ENCODE results near the gene TRERF1. TPM values are rescaled to one million over a fixed set of nuclear protein-coding genes. Genes with fewer than 3 reads are reported as not detected.
A peak's percentile ranks its signal among the peaks of the same experiment; 100 is the strongest.
"Not testable (repeated sequence)": the region's sequence is repeated elsewhere in the genome, so short reads cannot be mapped to it uniquely, and the experiment has no call there.

TRERF1 gene
- total RNA-seq, 1 donor from 2014 or later: 3.3 TPM

DNA sequence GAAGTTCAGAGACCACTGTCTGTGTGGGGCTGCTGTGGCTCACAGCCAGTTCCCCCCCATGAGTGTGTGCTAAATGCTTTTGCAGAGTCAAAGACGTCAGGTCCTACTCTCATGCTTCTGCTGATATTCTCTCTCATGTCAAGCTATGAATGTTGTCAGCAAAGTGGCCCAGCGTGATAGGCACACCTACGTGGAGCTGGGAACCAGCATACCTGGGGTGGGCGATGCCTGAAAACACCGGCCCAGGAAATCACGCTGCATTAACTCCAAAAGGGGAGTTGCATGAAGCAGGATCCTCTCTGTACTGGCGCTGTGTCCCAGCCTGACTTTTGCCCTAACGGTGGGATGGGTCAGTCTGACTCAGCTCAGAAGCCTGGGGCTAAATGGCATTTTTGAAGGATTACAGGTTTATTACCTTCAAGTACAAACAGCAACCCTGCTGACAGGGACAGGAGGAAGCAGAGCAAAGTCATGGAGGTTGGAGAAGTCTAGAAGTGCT lies 225.0 kb downstream of the TRERF1 start:
- no peak for DNase-seq (ENCODE audit: low spot score)

DNA sequence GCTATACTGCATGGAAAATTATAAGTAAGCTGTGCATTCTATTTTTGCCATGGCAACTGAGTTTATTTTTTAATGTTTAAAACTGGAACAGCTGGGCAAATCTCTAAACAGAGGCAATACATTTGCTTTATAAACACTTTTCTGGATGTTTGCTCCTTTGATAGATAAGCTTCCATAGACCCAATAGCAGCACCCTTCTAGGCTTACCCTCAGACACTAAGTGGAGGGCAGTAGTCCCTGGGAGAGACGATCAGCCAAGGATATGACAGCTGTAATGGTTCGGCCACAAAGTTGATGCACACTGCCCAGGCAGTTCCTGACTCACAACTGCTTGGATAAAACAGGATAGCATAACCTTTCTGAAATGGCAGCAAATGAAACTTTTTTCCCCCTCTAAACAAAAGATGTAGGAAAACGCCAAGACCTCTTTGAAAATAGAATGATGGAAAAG lies 225.5 kb downstream of the TRERF1 start:
- DNase-seq (ENCODE audit: low spot score): no peak

DNA sequence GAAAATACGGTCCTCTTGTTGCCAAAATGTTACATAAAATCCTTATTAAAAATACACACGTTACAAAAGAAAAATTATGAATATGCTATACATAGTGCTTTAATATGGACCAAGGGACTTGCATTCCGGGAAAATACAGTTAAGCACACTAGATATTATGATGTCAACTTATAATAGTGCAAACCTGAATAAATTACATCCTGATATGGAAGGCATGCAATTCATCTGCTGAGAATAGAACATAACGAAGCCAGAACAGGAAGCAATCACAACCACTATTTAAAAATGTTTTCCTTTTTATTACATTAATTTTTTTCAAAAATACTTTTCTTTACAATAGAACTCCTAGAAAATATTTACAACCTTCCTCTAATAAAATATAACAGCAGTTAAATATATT lies 226.3 kb downstream of the TRERF1 start:
- DNase-seq (ENCODE audit: low spot score): no peak

DNA sequence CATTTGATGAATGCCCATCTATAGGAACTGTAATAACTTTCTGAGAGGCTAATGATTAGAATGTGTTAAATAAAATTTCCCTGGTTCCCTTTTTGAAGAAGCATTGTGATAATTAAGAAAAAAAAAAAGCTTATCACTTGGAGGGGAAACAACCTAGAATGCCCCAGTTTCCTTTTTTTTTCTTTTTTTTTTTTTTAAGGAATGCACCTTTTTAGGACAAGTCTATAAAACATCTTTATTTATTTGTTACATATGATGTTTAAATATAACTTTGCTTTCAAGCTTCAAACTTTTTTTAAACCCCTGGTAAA lies 226.7 kb downstream of the TRERF1 start:
- DNase-seq (ENCODE audit: low spot score): no peak

DNA sequence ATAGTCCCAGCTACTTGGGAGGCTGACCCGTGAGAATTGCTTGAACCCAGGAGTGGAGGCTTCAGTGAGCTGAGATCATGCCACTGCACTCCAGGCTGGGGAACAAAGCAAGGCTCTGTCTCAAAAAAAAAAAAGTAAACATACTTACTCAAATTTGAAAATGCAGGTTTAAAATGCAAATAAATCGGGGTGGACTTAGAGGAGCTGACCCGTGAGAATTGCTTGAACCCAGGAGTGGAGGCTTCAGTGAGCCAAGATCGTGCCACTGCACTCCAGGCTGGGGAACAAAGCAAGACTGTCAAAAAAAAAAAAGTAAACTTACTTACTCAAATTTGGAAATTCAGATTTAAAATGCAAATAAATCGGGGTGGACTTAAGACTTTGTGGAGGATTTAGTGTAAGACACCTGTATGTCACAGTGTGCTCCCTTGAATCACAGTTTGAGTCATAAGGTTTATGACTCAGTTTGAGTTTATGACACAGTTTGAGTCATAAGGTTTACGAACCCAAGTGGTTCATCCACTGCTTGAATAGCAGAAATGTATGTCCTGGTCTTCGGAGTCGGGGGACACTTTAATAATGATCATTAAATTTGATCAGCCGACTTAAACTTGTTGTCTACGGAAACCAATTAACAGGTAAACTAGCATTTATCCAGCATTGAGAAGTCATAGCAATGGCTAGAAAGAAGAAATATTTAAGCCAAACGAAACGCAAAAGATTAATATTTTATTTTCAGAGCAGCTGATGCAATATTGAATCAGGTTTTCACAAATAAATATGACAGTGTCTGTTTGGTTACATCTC lies 227.3 kb downstream of the TRERF1 start:
- DNase-seq (ENCODE audit: low spot score): no peak

DNA sequence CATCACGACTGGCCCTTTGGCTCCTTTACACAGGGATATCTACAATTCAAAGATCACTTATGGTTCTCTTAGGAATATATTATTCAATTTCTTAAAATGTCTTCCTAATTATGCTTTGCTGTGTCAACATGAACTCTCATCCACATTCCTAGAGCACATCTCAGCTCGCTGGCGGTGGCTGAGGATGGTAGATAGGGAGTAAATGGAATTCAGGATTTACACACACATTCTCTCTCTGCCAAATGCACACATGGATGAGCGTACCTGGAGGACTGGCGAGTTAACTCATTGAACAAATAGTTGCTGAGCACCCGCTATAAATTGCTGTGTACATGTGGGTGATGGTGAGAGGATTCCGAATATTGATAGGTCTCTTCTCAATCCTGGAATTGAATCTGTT lies 229.3 kb downstream of the TRERF1 start:
- no peak for DNase-seq (ENCODE audit: low spot score)

DNA sequence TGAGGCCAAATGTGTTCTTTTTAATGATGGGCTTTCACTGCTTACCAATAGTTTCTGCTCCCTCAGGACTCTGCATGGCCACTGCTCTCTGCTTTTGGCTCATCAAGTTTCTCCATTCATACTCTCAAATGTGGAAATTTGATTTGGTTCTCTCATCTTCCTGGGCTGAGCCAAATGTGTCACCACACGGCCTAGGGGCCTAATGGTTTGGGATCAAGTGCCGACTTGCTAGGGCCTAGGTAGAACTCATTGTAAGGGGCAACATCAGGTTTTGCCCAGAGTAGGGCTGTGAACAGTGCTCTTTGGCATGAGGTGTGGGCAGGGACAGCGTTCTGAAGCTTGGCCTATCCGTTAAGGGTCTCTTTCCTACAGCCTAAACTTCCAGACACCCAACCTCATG lies 230.2 kb downstream of the TRERF1 start:
- DNase-seq (ENCODE audit: low spot score): no peak

DNA sequence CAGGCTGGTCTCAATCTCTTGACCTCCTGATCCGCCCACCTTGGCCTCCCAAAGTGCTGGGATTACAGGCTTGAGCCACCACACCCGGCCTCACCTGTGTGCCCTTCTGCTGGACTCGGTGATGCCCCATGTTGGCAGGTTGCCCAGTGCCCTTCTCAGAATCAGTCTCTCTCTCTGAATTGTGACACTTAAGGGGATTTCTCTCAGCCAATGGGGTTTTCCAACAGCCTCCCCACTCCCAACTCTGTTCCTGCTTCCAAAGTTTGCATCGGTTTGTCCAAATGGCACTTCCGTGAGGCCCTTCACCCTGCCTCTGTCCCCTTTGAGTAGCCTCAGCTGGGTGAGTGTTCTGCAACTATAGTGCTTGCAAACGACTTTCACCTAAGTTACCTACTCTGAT lies 230.9 kb downstream of the TRERF1 start:
- DNase-seq (ENCODE audit: low spot score): no peak

DNA sequence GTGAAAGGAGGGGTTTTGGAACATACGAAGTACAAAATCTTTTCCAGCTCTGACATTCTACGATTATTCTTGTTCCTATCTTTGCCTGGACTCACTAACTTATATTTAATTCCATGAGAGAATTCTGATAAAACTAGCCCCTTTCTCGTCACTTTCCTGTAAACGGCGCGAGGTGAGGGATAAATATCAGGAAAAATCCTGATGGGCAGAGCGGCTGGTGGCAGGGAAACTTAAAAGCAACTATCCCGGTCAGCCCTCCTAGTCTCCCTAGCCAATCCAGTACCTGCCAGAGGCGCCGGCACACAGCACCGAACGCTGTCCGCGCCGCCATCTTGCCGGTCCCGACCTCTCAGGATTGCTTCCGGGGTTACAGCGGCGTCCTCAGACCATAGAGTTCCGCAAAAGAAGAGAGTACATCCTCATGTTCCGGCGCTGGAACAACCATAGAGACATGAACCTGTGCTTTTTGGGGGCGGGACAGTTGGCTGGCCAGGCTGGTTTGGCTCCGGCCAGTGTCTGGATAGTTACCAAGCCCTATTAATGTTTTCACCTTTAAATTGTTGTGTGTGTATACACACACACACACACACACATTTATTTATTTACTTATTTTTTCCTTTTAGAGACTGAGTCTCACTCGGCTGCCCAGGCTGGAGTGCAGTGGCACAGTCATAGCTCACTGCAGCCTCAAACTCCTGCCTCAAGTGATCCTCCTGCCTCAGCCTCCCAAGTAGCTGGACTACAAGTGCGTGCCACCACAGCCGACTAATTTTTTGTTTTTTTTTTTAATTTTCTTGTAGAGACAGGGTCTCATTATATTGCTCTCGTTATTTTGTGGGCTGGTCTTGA lies 234.0 kb downstream of the TRERF1 start, which contains the start of gene MRPS10:
Gene MRPS10, minus strand, starts transcription at position 343 of the 849 bp plus-strand sequence. Its CDS starts 12 bp downstream, at position 331.
- DNase-seq (ENCODE audit: low spot score): peak; percentile 94

DNA sequence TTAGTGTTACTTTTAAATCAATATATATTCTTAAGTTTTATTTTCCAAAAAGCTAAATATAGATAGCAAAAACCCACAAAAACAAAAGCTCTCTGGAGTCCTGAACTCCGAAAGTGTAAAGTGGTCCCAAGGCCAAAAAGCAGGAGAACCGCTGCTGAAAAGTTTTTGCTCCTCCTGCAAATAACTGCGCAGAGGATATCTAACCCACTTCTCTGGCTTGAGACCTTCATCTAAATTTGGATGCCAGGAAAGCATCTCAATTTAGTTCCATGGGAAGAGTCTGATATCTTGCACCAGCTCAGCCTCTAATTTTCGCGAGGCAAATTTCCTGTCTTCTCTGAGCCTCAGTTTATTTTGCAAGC lies 234.6 kb downstream of the TRERF1 start:
- DNase-seq (ENCODE audit: low spot score): no peak

DNA sequence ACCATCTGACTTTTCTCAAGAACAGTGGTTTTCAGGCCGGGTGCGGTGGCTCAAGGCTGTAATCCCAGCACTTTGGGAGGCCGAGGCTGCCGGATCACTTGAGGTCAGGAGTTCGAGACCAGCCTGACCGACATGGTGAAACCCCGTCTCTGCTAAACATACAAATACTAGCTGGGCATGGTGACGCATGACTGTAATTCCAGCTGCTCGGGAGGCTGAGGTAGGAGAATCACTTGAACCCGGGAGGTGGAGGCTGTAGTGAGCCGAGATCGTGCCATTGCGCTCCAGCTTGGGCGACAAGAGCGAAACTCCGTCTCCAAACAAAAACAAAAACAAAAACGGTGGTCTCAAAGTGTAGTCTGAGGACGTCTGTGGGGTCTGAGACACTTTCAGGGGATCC lies 235.2 kb downstream of the TRERF1 start:
- DNase-seq (ENCODE audit: low spot score): not testable (repeated sequence)

DNA sequence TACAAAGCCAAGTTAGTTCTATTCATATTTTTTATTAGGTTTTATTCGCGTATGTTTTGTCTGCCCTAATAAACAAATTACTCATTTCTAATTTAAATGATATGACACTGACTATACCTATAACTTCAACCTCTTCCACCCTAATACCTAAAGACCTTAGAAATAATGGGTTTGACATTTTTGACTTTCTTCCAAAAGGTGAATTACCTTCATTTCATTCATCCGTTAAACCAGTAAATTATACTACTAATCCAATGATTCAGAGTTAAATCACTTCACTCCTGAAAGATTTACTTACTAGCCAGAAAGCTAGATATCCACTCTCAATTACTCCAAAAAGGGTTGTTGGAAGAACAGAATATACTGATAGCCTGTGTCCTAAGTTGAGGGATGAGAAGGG lies 239.3 kb downstream of the TRERF1 start:
- DNase-seq (ENCODE audit: low spot score): no peak

DNA sequence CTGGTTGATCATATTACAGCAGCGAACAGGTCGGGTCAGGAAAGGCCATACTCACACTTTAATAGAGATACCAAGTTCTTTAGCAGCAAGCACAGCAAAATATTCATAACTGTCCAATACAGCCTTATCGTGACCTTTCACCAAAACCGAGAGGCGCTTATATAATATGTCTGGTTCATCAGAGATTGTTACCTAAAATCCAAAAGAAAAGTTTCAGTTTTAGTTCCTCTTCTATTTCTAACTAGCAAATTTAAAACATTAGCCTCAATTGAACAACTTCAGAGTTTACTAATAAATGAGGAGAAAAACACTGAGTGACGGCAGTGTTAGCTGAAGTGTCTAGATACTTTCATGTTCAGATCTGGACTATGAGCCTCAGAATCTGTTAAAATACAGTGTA lies 240.0 kb downstream of the TRERF1 start:
- no peak for DNase-seq (ENCODE audit: low spot score)

DNA sequence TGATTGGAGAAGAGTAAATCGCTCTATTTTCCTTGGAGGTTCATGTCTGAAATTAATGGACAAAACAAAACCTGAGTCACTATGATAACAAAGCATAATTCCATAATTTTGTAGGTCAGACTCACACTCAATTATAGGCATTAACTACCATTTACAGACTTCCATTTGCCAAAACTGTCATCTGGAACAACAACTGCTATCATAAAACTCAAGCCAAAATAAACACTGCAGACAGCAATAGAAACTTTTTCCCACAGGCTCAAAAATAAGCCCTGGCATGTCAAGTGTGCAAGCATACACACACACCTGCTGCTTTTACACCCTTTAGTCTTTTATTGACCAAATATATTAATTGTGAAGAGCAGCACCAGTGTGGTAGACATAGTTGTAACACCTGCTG lies 241.2 kb downstream of the TRERF1 start:
- no peak for DNase-seq (ENCODE audit: low spot score)

DNA sequence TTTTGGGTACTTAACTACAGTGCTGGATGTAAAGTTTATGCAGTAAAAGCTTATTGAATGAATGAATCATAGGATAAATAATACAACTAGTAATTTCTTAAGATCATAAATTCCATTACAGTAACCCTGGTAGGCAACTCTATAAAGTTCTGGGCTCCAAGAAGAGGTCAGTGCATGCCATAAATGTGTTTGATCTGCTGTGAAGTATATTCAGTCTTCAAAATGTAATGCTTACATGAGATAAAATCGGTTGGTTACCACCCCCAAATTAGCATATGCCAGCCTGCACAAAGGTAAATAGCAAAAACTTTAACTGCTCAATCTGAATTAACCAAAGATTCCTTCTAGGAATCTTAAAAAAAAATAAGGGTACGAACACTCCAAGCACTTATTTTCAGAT lies 244.2 kb downstream of the TRERF1 start:
- DNase-seq (ENCODE audit: low spot score): not testable (repeated sequence)

DNA sequence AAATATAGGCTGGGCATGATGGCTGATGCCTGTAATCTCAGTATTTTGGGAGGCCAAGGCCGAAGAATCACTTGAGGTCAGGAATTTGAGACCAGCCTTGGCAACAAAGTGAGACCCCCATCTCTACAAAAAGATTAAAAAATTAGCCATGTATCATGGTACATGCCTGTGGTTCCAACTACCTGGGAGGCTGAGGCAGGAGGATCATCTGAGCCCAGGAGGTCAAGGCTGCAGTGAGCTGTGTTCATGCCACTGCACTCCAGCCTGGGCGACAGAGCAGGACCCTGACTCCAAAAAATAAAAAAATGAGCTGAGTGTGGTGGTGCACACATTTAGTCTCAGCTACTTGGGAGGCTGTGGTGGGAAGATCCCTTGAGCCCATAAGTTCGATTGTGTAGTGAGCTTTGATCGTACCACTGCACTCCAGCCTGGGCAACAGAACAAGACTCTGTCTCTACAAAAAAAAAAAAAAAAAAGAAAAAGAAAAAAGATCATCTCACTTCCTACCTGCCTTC lies 246.9 kb downstream of the TRERF1 start:
- no peak for DNase-seq (ENCODE audit: low spot score)

DNA sequence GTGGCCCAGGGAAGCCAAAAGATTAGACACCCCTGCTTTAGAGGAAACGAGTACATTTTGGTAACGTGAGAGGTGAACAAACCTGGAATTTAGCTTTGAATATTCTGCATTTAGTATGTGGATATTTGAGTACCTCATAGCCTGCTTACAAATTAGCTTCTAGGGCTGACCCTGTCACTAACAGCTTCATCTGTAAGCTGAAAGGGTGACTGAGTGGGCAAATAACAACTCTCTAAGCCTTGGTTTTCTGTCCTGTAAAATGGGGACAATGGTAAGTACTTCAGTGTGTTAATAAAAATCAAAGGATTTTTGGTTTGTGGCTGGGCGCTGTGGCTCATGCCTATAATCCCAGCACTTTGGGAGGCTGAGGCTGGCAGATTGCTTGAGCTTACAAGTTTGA lies 248.5 kb downstream of the TRERF1 start:
- DNase-seq (ENCODE audit: low spot score): no peak

DNA sequence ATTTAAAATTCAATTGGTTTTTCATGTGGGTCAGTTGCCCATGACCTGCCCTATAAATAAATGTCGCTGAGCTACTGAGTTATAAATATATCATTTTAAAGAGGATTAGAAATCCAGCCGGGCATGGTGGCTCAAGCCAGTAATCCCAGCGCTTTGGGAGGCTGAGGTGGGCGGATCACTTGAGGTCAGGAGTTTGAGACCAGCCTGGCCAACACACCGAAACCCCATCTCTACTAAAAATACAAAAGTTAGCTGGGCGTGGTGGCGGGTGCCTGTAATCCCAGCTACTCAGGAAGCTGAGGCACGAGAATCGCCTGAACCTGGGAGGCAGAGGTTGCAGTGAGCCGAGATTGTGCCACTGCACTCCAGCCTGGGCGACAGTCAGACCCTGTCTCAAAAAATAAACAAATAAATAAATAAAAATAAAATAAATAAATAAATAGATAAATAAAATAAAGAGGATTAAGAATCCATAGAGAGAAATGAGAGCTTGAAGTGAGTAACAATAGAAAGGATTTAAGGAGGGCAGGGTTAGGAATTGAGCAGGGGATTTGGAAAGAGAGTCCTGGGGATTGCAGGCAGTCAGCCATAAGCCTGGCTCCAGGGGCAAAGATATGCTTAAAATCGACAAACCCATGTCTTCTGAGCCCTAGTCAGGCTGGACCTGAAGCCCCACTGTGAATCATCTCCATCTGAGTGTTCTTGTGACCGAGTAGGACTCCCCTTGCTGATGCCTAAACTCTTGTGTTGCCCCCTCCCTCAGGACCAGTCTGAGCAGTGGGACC lies 249.4 kb downstream of the TRERF1 start:
- not testable (repeated sequence) for DNase-seq (ENCODE audit: low spot score)

DNA sequence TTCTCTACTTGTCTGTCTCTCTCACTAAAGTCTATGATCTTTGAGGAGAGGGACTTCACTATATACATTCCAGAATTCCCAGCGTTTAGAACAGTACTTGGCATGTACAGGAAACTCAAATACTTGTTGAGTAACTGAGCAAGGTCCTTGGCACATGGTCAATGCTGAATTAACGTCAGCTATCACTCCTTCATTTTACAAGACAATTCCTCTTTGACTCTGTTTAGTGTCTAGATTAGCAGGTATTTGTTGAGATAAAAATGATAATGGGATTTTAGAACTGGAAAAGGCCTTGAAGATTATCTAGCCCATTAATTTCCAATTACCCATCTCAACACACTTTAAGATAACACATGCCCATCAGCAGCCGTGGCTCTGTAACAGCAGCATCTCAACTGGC lies 250.3 kb downstream of the TRERF1 start:
- no peak for DNase-seq (ENCODE audit: low spot score)

DNA sequence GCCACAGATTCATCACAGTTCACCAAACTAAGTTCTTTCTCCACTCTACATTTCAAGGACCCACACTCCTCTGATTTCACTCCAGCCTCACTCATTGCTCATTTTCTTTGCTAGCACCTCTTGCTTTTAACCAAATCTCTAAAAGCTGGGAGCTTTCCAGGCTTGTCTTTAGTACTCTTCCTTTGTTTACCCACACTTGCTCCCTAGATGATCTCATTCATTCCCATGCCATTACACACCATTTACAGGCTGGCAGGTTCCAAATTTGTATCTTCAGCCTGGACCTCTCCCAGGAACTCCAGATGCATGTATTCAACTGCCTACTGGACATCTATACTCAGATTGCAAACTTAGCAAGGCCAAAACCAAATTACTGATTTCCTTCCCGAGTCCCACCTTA lies 251.7 kb downstream of the TRERF1 start:
- DNase-seq (ENCODE audit: low spot score): no peak

Data from mesenteric fat pad (tissue), 1 donor.